ENCODE measurements around the gene GOLGA3. TPM values are rescaled to one million over a fixed set of nuclear protein-coding genes. Genes with fewer than 3 reads are reported as not detected.

GOLGA3 gene
- total and polyA plus RNA-seq, 10 of the 15 experiments (the other 5 are each of a cell fraction or from before 2014, with no cell fraction given): 2.0 to 42.7 (median 15.2) TPM

- no peak for TF ChIP-seq GABPA (IDR thresholded peaks at IDR 0.05; ENCODE audit: low read depth)
Observed at GRCh38 chr12:132786192-132786591, 42.5 kb downstream of the GOLGA3 start (continued).

- 89% methylated on average over 9 of the region's 9 CpGs for WGBS (ENCODE audit: insufficient coverage, insufficient replicate concordance, low lambda C conversion rate, missing lambda C conversion rate)
- intact Hi-C loops (cut with micrococcal nuclease; ENCODE audit: unreplicated experiment) (no loop called here), in situ Hi-C loops (cut with MboI) (no loop called here)
- peaks cover 18 to 46% of the 10 kb centered on the region in 2 experiments for H3K36me3 ChIP-seq (ENCODE audit: control insufficient read depth in 2 of 2, insufficient read depth in 2 of 2, low read length in 1 of 2)
- no peak for ATAC-seq
- ChIA-PET SMC1A (ENCODE audit: uncharacterized antibody, unreplicated experiment) (no interaction called here), RAD21 (ENCODE audit: unreplicated experiment) (no interaction called here), CTCF (no interaction called here), POLR2A (no interaction called here)
- no TSS peak for BruUV-seq (replicated peaks)
- no peaks in the 10 kb centered on the region for H3K4me1 ChIP-seq (ENCODE audit: control insufficient read depth, insufficient read depth, low read length)
- no peak for FAIRE-seq
- H2AFZ ChIP-seq (ENCODE audit: control insufficient read depth, low read depth, low read length): no peak overlapping the region
- TF ChIP-seq HDGF (IDR thresholded peaks at IDR 0.05) (0 out of 2 replicates have a peak, but pooled peaks have one; percentile 27), TARDBP (IDR thresholded peaks at IDR 0.05; ENCODE audit: borderline replicate concordance) (0 out of 2 replicates have a peak, but pooled peaks have one; percentile 23), CTCF (IDR thresholded peaks at IDR 0.05 in 2 of 3, conservative IDR thresholded peaks at IDR 0.05 in 1 of 3; ENCODE audit: control insufficient read depth in 2 of 3, extremely low read depth in 1 of 3, insufficient read depth in 1 of 3, low read depth in 3 of 3, low read length in 3 of 3) (no peak), POLR2A (IDR thresholded peaks at IDR 0.05; ENCODE audit: low read depth, low read length) (peak; percentile 71), ZBTB33 (IDR thresholded peaks at IDR 0.05) (no peak)
- no peak overlapping the region for H3K9ac ChIP-seq (ENCODE audit: control insufficient read depth, insufficient read depth, low read length)
- no peak overlapping the region for H3K27ac ChIP-seq (ENCODE audit: control insufficient read depth, insufficient read depth)
- no peak overlapping the region for H3K4me2 ChIP-seq (ENCODE audit: control insufficient read depth, insufficient read depth)
- no peaks in the 10 kb centered on the region for H3K79me2 ChIP-seq (ENCODE audit: control insufficient read depth, insufficient read depth, low read length)
- no peaks in the 10 kb centered on the region for H3K27me3 ChIP-seq (replicated peaks in 1 of 2; ENCODE audit: control insufficient read depth in 2 of 2, insufficient read depth in 2 of 2, low read length in 1 of 2)
- DNase-seq (ENCODE audit: low read depth, low spot score): no peak
- H4K20me1 ChIP-seq (ENCODE audit: control insufficient read depth, insufficient read depth): no peaks in the 10 kb centered on the region
- H3K4me3 ChIP-seq: no peak overlapping the region
- H3K9me3 ChIP-seq (replicated peaks; ENCODE audit: control insufficient read depth, insufficient read depth, low read length): no peaks in the 10 kb centered on the region
Observed at GRCh38 chr12:132784580-132784979, 44.1 kb downstream of the GOLGA3 start.

Measured in GM12878 (cell line).